ENCODE data around the gene RABGAP1.

RABGAP1 gene

DNA sequence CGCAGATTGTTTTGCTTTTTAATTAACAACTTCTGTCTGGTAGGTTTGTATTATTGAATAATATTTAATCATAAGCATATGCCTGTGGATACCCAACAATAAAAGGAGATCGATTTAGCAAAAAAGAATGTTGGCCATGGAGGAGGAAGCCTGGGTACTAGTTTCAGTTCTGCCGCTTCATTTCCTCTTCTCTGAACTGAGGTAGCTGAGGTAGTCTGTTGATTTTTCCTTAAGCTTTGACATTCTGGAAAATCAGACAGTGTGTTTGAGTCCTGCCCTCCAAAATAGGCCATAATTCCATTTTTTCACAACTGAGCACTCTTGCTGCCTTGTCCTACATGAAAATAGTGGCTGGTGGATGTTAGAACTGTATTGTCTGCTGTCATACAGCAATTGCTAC lies 86.7 kb downstream of the RABGAP1 start:
- TF ChIP-seq GABPA (IDR thresholded peaks at IDR 0.05; ENCODE audit: low read depth) (no peak), POLR2AphosphoS5 (IDR thresholded peaks at IDR 0.05; ENCODE audit: low read depth) (no peak), SPI1 (IDR thresholded peaks at IDR 0.05; ENCODE audit: borderline replicate concordance, low read depth) (no peak)
- TF ChIP-seq, protein P1, sequence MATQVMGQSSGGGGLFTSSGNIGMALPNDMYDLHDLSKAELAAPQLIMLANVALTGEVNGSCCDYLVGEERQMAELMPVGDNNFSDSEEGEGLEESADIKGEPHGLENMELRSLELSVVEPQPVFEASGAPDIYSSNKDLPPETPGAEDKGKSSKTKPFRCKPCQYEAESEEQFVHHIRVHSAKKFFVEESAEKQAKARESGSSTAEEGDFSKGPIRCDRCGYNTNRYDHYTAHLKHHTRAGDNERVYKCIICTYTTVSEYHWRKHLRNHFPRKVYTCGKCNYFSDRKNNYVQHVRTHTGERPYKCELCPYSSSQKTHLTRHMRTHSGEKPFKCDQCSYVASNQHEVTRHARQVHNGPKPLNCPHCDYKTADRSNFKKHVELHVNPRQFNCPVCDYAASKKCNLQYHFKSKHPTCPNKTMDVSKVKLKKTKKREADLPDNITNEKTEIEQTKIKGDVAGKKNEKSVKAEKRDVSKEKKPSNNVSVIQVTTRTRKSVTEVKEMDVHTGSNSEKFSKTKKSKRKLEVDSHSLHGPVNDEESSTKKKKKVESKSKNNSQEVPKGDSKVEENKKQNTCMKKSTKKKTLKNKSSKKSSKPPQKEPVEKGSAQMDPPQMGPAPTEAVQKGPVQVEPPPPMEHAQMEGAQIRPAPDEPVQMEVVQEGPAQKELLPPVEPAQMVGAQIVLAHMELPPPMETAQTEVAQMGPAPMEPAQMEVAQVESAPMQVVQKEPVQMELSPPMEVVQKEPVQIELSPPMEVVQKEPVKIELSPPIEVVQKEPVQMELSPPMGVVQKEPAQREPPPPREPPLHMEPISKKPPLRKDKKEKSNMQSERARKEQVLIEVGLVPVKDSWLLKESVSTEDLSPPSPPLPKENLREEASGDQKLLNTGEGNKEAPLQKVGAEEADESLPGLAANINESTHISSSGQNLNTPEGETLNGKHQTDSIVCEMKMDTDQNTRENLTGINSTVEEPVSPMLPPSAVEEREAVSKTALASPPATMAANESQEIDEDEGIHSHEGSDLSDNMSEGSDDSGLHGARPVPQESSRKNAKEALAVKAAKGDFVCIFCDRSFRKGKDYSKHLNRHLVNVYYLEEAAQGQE (IDR thresholded peaks at IDR 0.05; ENCODE audit: insufficient replicate concordance, low read depth), result no peak
- TF ChIP-seq, protein P2, sequence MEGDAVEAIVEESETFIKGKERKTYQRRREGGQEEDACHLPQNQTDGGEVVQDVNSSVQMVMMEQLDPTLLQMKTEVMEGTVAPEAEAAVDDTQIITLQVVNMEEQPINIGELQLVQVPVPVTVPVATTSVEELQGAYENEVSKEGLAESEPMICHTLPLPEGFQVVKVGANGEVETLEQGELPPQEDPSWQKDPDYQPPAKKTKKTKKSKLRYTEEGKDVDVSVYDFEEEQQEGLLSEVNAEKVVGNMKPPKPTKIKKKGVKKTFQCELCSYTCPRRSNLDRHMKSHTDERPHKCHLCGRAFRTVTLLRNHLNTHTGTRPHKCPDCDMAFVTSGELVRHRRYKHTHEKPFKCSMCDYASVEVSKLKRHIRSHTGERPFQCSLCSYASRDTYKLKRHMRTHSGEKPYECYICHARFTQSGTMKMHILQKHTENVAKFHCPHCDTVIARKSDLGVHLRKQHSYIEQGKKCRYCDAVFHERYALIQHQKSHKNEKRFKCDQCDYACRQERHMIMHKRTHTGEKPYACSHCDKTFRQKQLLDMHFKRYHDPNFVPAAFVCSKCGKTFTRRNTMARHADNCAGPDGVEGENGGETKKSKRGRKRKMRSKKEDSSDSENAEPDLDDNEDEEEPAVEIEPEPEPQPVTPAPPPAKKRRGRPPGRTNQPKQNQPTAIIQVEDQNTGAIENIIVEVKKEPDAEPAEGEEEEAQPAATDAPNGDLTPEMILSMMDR (IDR thresholded peaks at IDR 0.05; ENCODE audit: insufficient read depth, low read length), result no peak
- Histone ChIP-seq H3K27me3 (ENCODE audit: insufficient read depth, poor library complexity, severe bottlenecking) (no peaks in the 10 kb centered on the region), H3K4me3 (replicated peaks; ENCODE audit: insufficient read depth, low read length) (no peak overlapping the region), H3K27ac (replicated peaks) (no peak overlapping the region)
- no peak for DNase-seq (ENCODE audit: low read depth in 1 of 2, low spot score in 1 of 2)

DNA sequence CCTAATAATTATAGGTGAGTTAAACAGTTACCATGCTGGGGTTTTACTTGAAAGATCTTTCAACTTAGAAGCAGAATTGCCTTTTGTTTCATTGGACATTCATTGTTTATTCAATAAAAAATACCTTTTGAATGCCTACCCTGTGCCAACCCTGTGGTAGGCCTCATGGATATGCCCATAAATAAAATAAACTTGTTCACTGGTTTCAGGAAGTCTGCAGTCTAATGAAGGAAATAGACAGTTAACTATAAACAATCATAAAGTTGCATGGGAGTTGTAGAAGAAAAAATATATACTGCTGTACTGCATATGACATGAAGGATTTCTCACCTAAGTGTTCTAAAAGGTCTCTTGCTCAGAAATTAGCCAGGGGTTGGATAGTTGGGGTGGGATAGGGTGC lies 87.3 kb downstream of the RABGAP1 start:
- DNase-seq (ENCODE audit: low read depth in 1 of 2, low spot score in 1 of 2), result no peak
- H3K4me3 ChIP-seq (replicated peaks; ENCODE audit: insufficient read depth, low read length), result no peak overlapping the region
- H3K27me3 ChIP-seq (ENCODE audit: insufficient read depth, poor library complexity, severe bottlenecking), result no peaks in the 10 kb centered on the region
- H3K27ac ChIP-seq (replicated peaks), result no peak overlapping the region
- no peak for TF ChIP-seq GABPA (IDR thresholded peaks at IDR 0.05; ENCODE audit: low read depth)
- no peak for TF ChIP-seq POLR2AphosphoS5 (IDR thresholded peaks at IDR 0.05; ENCODE audit: low read depth)
- TF ChIP-seq, protein P2 (IDR thresholded peaks at IDR 0.05; ENCODE audit: insufficient read depth, low read length), result no peak
- no peak for TF ChIP-seq SPI1 (IDR thresholded peaks at IDR 0.05; ENCODE audit: borderline replicate concordance, low read depth)
- TF ChIP-seq, protein P1 (IDR thresholded peaks at IDR 0.05; ENCODE audit: insufficient replicate concordance, low read depth), result no peak

DNA sequence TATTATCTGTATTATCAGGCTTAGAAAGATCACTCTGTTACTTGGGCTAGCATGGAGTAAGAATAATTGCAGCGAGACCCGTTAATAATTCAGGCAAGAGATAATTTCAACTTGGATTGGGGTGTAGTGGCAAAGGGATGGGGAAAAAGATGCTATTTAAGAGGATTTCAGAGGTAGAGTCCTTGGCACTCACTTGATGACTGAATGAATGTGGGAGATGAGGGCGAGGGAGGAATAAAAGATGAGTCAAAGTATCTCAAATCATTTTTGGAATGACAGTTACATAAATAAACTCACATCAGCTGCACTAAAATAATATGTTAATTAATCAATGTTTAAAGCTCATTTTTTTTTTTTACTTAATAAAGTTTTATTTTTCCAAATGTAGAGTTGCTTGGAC lies 88.2 kb downstream of the RABGAP1 start:
- TF ChIP-seq SPI1 (IDR thresholded peaks at IDR 0.05; ENCODE audit: borderline replicate concordance, low read depth), result no peak
- TF ChIP-seq, protein P1 (IDR thresholded peaks at IDR 0.05; ENCODE audit: insufficient replicate concordance, low read depth), result no peak
- no peak for TF ChIP-seq POLR2AphosphoS5 (IDR thresholded peaks at IDR 0.05; ENCODE audit: low read depth)
- TF ChIP-seq GABPA (IDR thresholded peaks at IDR 0.05; ENCODE audit: low read depth), result no peak
- TF ChIP-seq, protein P2 (IDR thresholded peaks at IDR 0.05; ENCODE audit: insufficient read depth, low read length), result no peak
- Histone ChIP-seq H3K27ac (replicated peaks) (no peak overlapping the region), H3K4me3 (replicated peaks; ENCODE audit: insufficient read depth, low read length) (no peak overlapping the region), H3K27me3 (ENCODE audit: insufficient read depth, poor library complexity, severe bottlenecking) (no peaks in the 10 kb centered on the region)
- no peak for DNase-seq (ENCODE audit: low read depth in 1 of 2, low spot score in 1 of 2)

All from HL-60 (cell line).